ENCODE data around the gene MPI. TPM values are rescaled to one million over a fixed set of nuclear protein-coding genes. Genes with fewer than 3 reads are reported as not detected.
"Not testable (repeated sequence)": the region's sequence is repeated elsewhere in the genome, so short reads cannot be mapped to it uniquely, and the experiment has no call there.

MPI gene
- total RNA-seq, 3 donors from 2014 or later: 50.2 to 96.5 (median 68.3) TPM

DNA sequence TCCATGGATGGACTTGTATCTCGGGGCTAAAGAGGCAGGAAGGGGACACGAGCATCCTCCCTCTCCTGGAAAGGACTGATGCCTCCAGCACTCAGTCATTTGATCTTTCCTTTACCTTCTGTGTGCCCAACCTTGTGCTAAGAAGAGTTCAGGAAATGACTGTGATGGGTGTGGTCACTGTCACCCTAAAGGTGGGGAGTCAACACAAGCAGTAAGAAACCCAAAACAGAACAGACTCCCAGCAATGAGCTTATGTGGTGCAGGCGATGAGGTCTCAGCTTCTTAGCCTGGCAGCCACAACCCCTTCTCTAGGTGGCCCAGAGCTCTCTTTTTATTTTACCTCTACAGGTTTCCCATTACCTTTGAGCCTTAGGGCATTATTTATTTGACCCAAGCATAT lies 3.8 kb downstream of the MPI start:
- peaks cover 39% of the 10 kb centered on the region for H3K4me1 ChIP-seq (ENCODE audit: low read depth)
- DNase-seq (no peak), ATAC-seq (peak; percentile 13)
- no peaks in the 10 kb centered on the region for H3K36me3 ChIP-seq (ENCODE audit: low read depth)
- TF ChIP-seq, protein P1, sequence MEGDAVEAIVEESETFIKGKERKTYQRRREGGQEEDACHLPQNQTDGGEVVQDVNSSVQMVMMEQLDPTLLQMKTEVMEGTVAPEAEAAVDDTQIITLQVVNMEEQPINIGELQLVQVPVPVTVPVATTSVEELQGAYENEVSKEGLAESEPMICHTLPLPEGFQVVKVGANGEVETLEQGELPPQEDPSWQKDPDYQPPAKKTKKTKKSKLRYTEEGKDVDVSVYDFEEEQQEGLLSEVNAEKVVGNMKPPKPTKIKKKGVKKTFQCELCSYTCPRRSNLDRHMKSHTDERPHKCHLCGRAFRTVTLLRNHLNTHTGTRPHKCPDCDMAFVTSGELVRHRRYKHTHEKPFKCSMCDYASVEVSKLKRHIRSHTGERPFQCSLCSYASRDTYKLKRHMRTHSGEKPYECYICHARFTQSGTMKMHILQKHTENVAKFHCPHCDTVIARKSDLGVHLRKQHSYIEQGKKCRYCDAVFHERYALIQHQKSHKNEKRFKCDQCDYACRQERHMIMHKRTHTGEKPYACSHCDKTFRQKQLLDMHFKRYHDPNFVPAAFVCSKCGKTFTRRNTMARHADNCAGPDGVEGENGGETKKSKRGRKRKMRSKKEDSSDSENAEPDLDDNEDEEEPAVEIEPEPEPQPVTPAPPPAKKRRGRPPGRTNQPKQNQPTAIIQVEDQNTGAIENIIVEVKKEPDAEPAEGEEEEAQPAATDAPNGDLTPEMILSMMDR (IDR thresholded peaks at IDR 0.05): no peak
- intact Hi-C loops (cut with DNase I, micrococcal nuclease): no loop called here
- H3K4me3 ChIP-seq: no peak overlapping the region
- H3K9me3 ChIP-seq: no peaks in the 10 kb centered on the region

- ATAC-seq; H3K9me3 ChIP-seq; intact Hi-C loops (cut with DNase I, micrococcal nuclease); H3K4me3 ChIP-seq; DNase-seq; H3K36me3 ChIP-seq (ENCODE audit: low read depth): not testable (repeated sequence)
- peaks cover 34% of the 10 kb centered on the region for H3K4me1 ChIP-seq (ENCODE audit: low read depth)
These were observed 4.5 kb downstream of the MPI start for GRCh38 chr15:74894383-74894782.

- H3K4me3 ChIP-seq: no peak overlapping the region
- DNase-seq: no peak
- intact Hi-C loops (cut with DNase I, micrococcal nuclease): no loop called here
- H3K4me1 ChIP-seq (ENCODE audit: low read depth): peaks cover 27% of the 10 kb centered on the region
- no peaks in the 10 kb centered on the region for H3K9me3 ChIP-seq
- ATAC-seq: no peak
- H3K36me3 ChIP-seq (ENCODE audit: low read depth): no peaks in the 10 kb centered on the region
- TF ChIP-seq, protein P1 (IDR thresholded peaks at IDR 0.05): no peak
These were observed 6.0 kb downstream of the MPI start for GRCh38 chr15:74895830-74896229.

DNA sequence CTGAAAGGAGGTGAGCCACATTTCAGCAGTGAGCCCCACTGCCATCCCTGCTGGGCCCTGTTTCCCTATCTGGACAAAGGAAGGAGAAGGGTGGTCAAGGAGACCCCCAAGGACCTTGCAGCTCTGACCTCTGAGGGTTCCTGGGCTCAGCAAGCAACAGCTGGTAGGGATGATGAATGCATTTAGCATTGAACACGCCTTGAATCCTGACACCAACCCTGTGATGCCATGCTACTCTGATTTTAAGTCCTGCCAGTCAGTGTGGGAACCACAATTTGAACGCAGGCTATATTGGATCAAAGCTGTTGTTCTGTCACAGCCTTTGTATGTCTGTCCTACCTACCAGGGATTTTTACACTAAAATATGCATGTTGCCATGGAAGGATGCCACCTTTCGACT lies 6.5 kb downstream of the MPI start:
- Histone ChIP-seq H3K4me3 (no peak overlapping the region), H3K9me3 (no peaks in the 10 kb centered on the region), H3K36me3 (ENCODE audit: low read depth) (no peaks in the 10 kb centered on the region), H3K4me1 (ENCODE audit: low read depth) (peaks cover 27% of the 10 kb centered on the region)
- TF ChIP-seq, protein P1 (IDR thresholded peaks at IDR 0.05): no peak
- DNase-seq: no peak
- ATAC-seq: no peak
- intact Hi-C loops (cut with DNase I, micrococcal nuclease): no loop called here

DNA sequence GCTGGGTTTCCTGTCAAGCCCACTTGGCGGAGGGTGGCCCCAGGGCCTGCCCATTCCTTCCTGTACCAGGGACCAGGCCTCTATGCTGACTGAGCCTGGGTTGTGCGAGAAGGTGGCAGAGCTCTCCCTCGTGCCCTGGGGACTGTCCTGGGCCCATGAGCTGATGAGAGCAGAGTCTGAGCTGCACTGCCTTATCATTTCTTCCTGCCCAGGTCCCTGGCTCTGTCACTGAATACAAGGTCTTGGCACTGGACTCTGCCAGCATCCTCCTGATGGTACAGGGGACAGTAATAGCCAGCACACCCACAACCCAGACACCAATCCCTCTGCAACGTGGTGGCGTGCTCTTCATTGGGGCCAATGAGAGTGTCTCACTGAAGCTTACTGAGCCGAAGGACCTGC lies 7.5 kb downstream of the MPI start:
- Histone ChIP-seq H3K36me3 (ENCODE audit: low read depth) (no peaks in the 10 kb centered on the region), H3K9me3 (no peaks in the 10 kb centered on the region), H3K4me1 (ENCODE audit: low read depth) (peaks cover 20% of the 10 kb centered on the region), H3K4me3 (no peak overlapping the region)
- intact Hi-C loops (cut with DNase I, micrococcal nuclease): no loop called here
- DNase-seq (no peak), ATAC-seq (no peak)
- TF ChIP-seq, protein P1 (IDR thresholded peaks at IDR 0.05): no peak

GRCh38 chr15:74901612-74902063 lies 11.8 kb downstream of the MPI start:
- Histone ChIP-seq H3K9me3 (no peaks in the 10 kb centered on the region), H3K4me3 (no peak overlapping the region), H3K36me3 (ENCODE audit: low read depth) (no peaks in the 10 kb centered on the region), H3K4me1 (ENCODE audit: low read depth) (peaks cover 19% of the 10 kb centered on the region)
- peak; percentile 72 for ATAC-seq
- TF ChIP-seq, protein P1 (IDR thresholded peaks at IDR 0.05): peak; percentile 85
- intact Hi-C loops (cut with DNase I, micrococcal nuclease): no loop called here
- DNase-seq: peak in 2 of 3 donors; percentile 71 to 82
